Posterior vena cava (tissue), 2 donors: ENCODE data around the gene KRT2. TPM values are rescaled to one million over a fixed set of nuclear protein-coding genes. Genes with fewer than 3 reads are reported as not detected.
"Not testable (repeated sequence)": the region's sequence is repeated elsewhere in the genome, so short reads cannot be mapped to it uniquely, and the experiment has no call there.

Source experiments
- DNase-seq: peaks from one replicate; pipeline ENCODE4 v3.0.0-alpha.2; 2020; ENCODE audit warnings: low spot score
- intact Hi-C, 2 donors: fragments of 100-400 bp; cut with DNase I; formaldehyde crosslinking; loops; one replicate each; pipeline versions ENCODE4 v1.14.1 to v1.14.2; 2022 to 2023
- total RNA-seq, 2 donors: library from RNA; stranded (reverse); fragmentation: NEBNext Ultra II Directional; extraction: Animal tissue kit (Norgen Biotek cat#: 25700); gene quantifications; one replicate each; pipeline ENCODE4 v1.2.1, GENCODE V29; 2021
- donor health status: DM: yes; HTN: yes; CAD: no.
- donor health status: DM: yes; HTN: yes; CAD: no.

KRT2 gene
- total RNA-seq, 2 donors from 2014 or later = not detected

DNA sequence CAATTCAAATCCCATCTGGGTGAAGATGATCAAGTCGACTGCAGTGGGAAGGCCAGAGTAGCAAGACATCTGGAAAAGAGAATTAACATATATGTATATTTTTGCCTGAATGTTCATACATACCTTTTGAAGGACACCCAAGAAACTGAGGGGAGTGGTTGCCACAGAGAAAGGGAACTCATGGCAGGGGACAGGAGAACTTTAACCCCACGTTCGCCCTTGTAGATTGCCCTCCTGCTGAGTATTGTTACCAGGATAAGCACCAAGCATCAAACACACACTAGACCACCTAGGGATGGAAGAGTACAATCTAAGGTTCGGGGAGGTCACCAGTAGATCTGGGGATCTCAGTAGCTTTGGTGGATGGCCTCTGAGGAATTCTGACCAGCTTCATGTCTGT, 18.5 kb upstream of the KRT2 start:
- intact Hi-C loops = no loop called here
- no peak for DNase-seq

DNA sequence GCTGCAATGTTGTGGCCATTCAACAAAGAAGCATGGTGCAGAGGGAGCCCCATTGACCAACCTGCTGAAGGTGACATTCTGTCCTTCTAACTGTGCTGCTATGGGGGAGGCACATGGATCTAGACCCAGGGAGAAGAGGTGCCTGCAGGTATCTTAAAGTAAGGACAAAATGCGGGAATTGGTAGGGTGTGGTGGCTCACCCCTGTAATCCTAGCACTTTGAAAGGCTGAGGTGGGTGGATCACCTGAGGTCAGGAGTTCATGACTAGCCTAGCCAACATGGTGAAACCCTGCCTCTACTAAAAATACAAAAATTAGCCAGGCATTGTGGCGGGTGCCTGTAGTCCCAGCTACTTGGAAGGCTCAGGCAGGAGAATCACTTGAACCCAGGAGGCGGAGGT, 17.9 kb upstream of the KRT2 start:
- intact Hi-C loops, DNase-seq: not testable (repeated sequence)

GRCh38 chr12:52669426-52669825, 17.4 kb upstream of the KRT2 start:
- no peak for DNase-seq
- intact Hi-C loops = no loop called here

- no peak for DNase-seq
- intact Hi-C loops = no loop called here
Measured at GRCh38 chr12:52667931-52668330, 15.9 kb upstream of the KRT2 start.

DNA sequence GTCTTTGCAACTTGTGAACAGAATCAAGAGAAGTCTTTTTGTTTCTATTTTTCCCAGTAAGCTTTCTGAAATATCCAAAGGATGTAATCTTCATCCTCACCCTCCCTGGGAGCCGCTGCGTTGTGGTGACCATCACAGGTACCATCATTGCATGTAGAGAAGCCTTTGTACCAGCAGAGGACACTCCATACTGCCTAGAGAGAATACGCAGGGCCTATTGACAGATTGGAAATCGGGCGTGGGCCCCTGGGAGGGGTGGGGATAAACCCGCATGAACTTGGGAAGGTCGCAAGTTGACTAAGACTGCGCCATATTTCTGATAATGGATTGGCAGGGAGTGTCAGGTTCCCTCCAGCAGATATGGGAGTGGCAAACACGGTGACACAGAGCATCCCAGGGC, 15.5 kb upstream of the KRT2 start:
- intact Hi-C loops = no loop called here
- DNase-seq = peak; percentile 77

GRCh38 chr12:52666471-52666870, 14.5 kb upstream of the KRT2 start:
- no peak for DNase-seq
- intact Hi-C loops = no loop called here

- intact Hi-C loops = no loop called here
- DNase-seq = no peak
Measured at GRCh38 chr12:52663420-52663819, 11.4 kb upstream of the KRT2 start.

- intact Hi-C loops = no loop called here
- DNase-seq = no peak
Measured at GRCh38 chr12:52662918-52663229, 10.9 kb upstream of the KRT2 start.

- intact Hi-C loops = no loop called here
- no peak for DNase-seq
Measured at GRCh38 chr12:52662093-52662917, 10.3 kb upstream of the KRT2 start.

DNA sequence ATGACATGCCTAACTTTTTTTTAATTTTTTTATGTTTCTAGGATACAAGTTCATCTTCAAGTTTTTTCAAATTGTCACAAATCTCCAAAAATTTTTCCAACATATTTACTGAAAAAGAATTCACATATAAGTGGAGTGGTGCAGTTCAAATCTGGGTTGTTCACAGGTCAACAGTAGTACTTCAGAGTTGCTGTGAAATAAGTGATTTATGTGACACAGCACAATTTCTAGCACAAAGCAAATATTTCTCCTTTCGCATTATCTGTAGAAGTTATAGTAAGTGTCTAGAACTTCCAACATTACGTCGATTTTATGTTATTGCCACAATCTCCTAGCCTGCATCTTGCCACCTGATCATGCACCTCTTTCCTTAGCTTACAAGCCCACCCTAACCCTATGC, 9.7 kb upstream of the KRT2 start:
- intact Hi-C loops = no loop called here
- DNase-seq = no peak

DNA sequence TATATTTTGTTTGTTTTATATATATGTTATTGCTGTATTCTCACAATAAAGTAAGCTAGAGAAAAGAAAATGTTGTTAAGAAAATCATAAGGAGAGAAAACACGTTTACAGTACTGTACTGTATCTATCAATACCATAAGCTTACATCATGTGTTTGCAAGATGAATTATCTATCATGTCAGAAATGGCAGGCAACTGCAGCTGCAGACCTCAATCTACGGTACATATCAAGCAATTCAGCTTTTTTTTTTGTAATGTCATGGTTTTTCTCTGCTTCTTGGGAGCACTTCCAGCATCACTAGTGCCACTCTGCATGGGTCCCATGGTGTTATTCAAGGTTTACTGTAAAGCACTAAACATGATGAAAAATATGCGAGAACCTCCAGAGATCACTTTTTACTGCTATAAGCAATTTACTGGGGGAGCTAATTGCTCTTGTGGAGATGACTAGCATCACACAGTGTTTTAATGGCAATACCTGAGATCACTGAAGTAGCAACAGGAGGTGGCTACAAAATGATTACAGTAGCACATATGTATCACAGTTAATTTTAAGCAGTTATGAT, 9.0 kb upstream of the KRT2 start:
- intact Hi-C loops = no loop called here
- DNase-seq = no peak

DNA sequence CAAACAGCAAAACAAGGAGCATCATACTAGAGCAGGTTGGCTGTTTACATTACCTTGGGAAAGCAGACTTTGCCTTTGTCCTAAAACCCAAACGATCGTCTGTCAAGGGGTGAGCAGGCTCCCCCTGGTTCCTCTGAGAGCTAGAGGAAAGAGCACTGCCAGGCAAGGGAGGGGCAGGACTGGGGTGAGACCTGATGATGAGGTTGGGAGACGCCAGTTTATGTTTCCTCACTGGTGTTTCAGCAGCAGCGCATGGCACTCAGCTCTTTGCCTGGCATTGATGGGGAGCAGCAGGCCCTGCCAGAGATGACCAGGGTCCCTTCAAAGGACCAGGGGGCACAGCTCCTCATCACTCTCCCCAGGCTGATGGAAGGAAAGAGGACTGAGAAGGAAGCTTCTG, 7.9 kb upstream of the KRT2 start:
- intact Hi-C loops = no loop called here
- DNase-seq = no peak

DNA sequence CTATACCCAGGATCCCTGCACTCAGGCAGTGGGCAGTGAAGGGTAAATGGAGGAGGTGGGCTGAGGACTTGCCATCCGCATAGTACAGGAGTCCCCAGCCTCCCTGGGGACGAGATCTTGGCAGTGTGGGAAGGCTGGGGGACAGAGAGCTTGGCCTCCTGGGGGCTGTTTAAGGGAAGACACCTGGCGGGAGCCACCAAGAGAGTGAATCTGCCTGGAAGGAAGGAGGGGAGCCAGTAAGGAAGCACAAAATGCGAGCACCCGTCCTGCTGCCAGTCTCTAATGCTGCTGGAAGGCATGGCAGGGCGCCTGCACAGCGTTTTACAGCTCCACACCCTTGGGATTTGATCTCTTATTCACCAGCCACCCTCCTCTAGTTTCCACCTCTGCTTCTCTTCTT, 7.4 kb upstream of the KRT2 start:
- DNase-seq = no peak
- intact Hi-C loops = no loop called here

- DNase-seq = no peak
- intact Hi-C loops = no loop called here
Measured at GRCh38 chr12:52658196-52658595, 6.2 kb upstream of the KRT2 start.

GRCh38 chr12:52657250-52657902, 5.4 kb upstream of the KRT2 start:
- intact Hi-C loops = no loop called here
- DNase-seq = no peak

DNA sequence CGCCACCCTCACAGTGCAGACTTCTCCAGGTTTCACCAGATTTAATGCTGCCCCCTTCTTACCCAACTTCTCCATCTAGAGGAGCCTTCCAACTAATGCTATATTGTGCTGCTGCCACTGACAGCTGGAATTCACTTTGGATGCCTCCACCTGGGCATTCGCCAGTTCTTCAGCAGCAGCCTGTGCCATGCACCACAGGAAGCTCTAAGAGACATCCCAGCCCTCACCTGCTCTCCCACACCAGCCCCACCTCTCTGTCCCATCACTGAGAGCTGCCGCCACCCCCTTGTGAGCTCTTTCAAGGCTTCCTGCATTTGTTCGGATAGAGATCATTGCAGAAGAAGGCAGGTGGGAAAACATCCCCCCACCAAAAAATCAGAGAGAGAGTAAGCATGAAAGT, 4.6 kb upstream of the KRT2 start:
- intact Hi-C loops = no loop called here
- no peak for DNase-seq

DNA sequence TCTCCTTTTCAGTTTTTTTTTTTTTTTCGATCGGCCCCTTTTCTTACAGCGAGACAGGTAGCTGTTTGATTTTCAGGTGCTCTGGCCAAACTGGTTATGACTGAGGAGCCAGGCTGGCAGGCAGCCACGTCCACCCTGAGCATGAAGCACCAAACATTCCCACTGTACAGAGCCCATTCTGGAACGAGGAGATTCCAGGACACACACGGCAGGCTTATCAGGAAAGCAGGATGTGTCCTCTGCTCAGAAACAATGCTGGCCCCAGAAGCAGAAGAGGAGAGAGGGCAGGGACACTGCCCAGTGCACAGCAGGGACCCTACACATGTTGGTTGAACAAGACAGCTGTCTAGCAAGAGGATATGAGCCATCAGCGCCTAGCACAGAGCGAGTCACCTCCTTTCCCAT, 3.7 kb upstream of the KRT2 start:
- intact Hi-C loops = no loop called here
- DNase-seq = no peak

DNA sequence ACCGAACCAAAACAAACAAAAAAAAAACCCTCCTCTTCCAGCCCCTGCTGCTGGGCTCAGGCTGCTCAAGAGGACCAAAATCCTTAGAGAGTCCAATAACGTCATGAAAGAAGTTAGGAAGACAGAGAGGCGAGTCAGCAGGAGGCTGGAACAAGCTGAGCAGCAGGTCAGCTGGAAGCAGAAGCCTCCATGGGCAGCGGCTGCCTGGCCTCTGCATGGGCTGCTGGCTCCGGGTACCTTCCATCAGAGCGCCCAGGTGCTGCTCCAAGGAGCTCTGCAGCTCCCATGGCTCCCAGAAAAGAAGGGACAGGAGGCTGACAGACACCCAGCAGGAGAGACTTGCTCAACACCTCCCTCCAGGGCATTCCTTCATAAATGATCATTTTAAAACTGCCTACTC, 3.2 kb upstream of the KRT2 start:
- no peak for DNase-seq

GRCh38 chr12:52650520-52651081, 1.4 kb downstream of the KRT2 start:
- DNase-seq = no peak
- intact Hi-C loops = no loop called here

More for the DNA sequence above, 3.2 kb upstream of the KRT2 start:
- intact Hi-C loops = no loop called here

DNA sequence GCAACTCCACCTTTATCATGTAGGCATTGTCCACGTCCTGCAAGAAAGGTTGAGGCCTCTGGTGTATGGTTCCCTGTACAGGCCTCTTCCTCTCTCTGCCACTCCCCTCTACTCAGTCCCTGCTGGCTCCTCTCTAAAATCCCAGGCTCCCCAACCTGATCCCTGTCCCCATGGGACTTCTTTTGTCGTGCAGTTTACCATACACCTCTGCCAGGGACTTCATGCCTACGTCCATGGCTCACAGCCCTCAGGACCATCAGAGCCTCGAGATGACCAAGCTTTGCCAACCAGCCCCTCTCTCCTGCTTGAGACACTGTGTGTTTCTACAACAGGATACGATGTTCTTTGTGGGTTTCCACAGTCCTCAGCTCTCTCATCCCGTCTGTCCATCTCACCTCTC, 2.9 kb downstream of the KRT2 start:
- no peak for DNase-seq
- intact Hi-C loops = loop anchor here in 1 of 2 donors (10.0 kb wide), 1 partner anchor 984 kb away; no protein-coding TSS in a partner anchor
